ENCODE measurements around the gene SCFD2.

DNA sequence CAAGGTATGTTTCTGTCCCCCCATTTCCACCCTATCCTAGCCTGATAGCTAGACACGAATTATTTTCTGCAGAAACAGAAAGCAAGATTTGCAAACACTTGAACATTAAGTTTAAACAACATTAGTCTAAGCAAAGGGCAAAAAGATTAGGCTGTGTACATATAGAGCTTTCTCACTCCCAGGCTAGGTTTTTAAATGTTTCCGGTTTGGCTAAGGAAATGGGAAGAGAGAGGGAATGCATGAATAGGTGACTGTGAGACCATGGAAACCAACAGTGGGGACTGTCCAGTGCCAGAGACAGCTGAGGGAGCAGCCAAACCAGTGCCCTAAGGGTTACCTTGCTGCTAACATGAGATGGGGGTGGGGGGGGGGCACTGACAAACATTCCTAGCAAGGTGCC lies 242.7 kb downstream of the SCFD2 start:
- TF ChIP-seq, protein P1, sequence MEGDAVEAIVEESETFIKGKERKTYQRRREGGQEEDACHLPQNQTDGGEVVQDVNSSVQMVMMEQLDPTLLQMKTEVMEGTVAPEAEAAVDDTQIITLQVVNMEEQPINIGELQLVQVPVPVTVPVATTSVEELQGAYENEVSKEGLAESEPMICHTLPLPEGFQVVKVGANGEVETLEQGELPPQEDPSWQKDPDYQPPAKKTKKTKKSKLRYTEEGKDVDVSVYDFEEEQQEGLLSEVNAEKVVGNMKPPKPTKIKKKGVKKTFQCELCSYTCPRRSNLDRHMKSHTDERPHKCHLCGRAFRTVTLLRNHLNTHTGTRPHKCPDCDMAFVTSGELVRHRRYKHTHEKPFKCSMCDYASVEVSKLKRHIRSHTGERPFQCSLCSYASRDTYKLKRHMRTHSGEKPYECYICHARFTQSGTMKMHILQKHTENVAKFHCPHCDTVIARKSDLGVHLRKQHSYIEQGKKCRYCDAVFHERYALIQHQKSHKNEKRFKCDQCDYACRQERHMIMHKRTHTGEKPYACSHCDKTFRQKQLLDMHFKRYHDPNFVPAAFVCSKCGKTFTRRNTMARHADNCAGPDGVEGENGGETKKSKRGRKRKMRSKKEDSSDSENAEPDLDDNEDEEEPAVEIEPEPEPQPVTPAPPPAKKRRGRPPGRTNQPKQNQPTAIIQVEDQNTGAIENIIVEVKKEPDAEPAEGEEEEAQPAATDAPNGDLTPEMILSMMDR (conservative IDR thresholded peaks at IDR 0.05 in 1 of 2, IDR thresholded peaks at IDR 0.05 in 1 of 2; ENCODE audit: extremely low read depth in 1 of 2, insufficient read depth in 1 of 2, low read depth in 1 of 2, low read length in 2 of 2), result no peak
- no peak for TF ChIP-seq EZH2 (IDR thresholded peaks at IDR 0.05; ENCODE audit: borderline replicate concordance, low read length)
